ENCODE results near the gene GLRX. TPM values are rescaled to one million over a fixed set of nuclear protein-coding genes. Genes with fewer than 3 reads are reported as not detected.

Gene GLRX
- total RNA-seq, 1 experiment from 2014 or later: 17.9 TPM

GRCh38 chr5:95839658-95840057 lies 17.1 kb upstream of the GLRX start:
- no peak for TF ChIP-seq CTCF (IDR thresholded peaks at IDR 0.05; ENCODE audit: insufficient read depth in 1 of 2, low read depth in 1 of 2, low read length in 1 of 2, severe bottlenecking in 1 of 2, unreplicated experiment in 1 of 2)
- Mint-ChIP-seq H3K27ac (ENCODE audit: unreplicated experiment) (no peak overlapping the region), H3K27me3 (ENCODE audit: insufficient read depth, unreplicated experiment) (no peaks in the 10 kb centered on the region), H3K4me1 (ENCODE audit: low read depth, unreplicated experiment) (peaks cover 5% of the 10 kb centered on the region), H3K4me3 (ENCODE audit: unreplicated experiment) (no peak overlapping the region), H3K36me3 (ENCODE audit: insufficient read depth, unreplicated experiment) (peaks cover 5% of the 10 kb centered on the region), H3K9me3 (ENCODE audit: unreplicated experiment) (no peaks in the 10 kb centered on the region)
- Histone ChIP-seq H3K36me3 (ENCODE audit: control insufficient read depth, insufficient read depth, low read length) (no peaks in the 10 kb centered on the region), H3K4me3 (ENCODE audit: low read depth, low read length) (no peak overlapping the region), H3K4me1 (no peaks in the 10 kb centered on the region), H3K27me3 (replicated peaks; ENCODE audit: control insufficient read depth, insufficient read depth, low read length) (no peaks in the 10 kb centered on the region), H3K9me3 (no peaks in the 10 kb centered on the region)
- ChIA-PET POLR2A (no interaction called here), CTCF (interaction anchor here (0.7 kb wide), 1 partner anchor 487 kb away, joined by 4 read pairs; no protein-coding TSS in a partner anchor)
- intact Hi-C loops (cut with micrococcal nuclease; ENCODE audit: unreplicated experiment): loop anchor here (10.0 kb wide), 1 partner anchor 285 kb away; the partner anchor contains the start of genes ARSK and SKIC3
- no peak for DNase-seq
- no TSS peak for BruUV-seq (replicated peaks)

- H3K4me3 ChIP-seq (ENCODE audit: low read depth, low read length): no peak overlapping the region
- no peak for TF ChIP-seq CTCF (IDR thresholded peaks at IDR 0.05; ENCODE audit: insufficient read depth in 1 of 2, low read depth in 1 of 2, low read length in 1 of 2, severe bottlenecking in 1 of 2, unreplicated experiment in 1 of 2)
- H3K9me3 ChIP-seq: no peaks in the 10 kb centered on the region
- no peaks in the 10 kb centered on the region for H3K4me1 ChIP-seq
- ChIA-PET POLR2A (no interaction called here), CTCF (interaction anchor here (1.2 kb wide), 1 partner anchor 8 kb away, joined by 3 read pairs; no protein-coding TSS in a partner anchor)
- Mint-ChIP-seq H3K36me3 (ENCODE audit: insufficient read depth, unreplicated experiment) (peaks cover 8% of the 10 kb centered on the region), H3K4me1 (ENCODE audit: low read depth, unreplicated experiment) (peaks cover 14% of the 10 kb centered on the region), H3K4me3 (ENCODE audit: unreplicated experiment) (no peak overlapping the region), H3K9me3 (ENCODE audit: unreplicated experiment) (no peaks in the 10 kb centered on the region), H3K27me3 (ENCODE audit: insufficient read depth, unreplicated experiment) (no peaks in the 10 kb centered on the region), H3K27ac (ENCODE audit: unreplicated experiment) (no peak overlapping the region)
- H3K36me3 ChIP-seq (ENCODE audit: control insufficient read depth, insufficient read depth, low read length): no peaks in the 10 kb centered on the region
- no peaks in the 10 kb centered on the region for H3K27me3 ChIP-seq (replicated peaks; ENCODE audit: control insufficient read depth, insufficient read depth, low read length)
- intact Hi-C loops (cut with micrococcal nuclease; ENCODE audit: unreplicated experiment): no loop called here
- BruUV-seq (replicated peaks): no TSS peak
- no peak for DNase-seq
These were observed 16.0 kb upstream of the GLRX start for GRCh38 chr5:95838556-95838955.

GRCh38 chr5:95838001-95838520 lies 15.5 kb upstream of the GLRX start:
- no peaks in the 10 kb centered on the region for H3K9me3 Mint-ChIP-seq (ENCODE audit: unreplicated experiment)
- no peak overlapping the region for H3K4me3 Mint-ChIP-seq (ENCODE audit: unreplicated experiment)
- CTCF ChIA-PET: interaction anchor here (1.2 kb wide), 1 partner anchor 9 kb away, joined by 3 read pairs; no protein-coding TSS in a partner anchor
- no peaks in the 10 kb centered on the region for H3K27me3 ChIP-seq (replicated peaks; ENCODE audit: control insufficient read depth, insufficient read depth, low read length)
- H3K4me1 Mint-ChIP-seq (ENCODE audit: low read depth, unreplicated experiment): peaks cover 18% of the 10 kb centered on the region
- peaks cover 8% of the 10 kb centered on the region for H3K36me3 Mint-ChIP-seq (ENCODE audit: insufficient read depth, unreplicated experiment)
- TF ChIP-seq CTCF (IDR thresholded peaks at IDR 0.05; ENCODE audit: insufficient read depth in 1 of 2, low read depth in 1 of 2, low read length in 1 of 2, severe bottlenecking in 1 of 2, unreplicated experiment in 1 of 2): no peak
- POLR2A ChIA-PET: no interaction called here
- no peaks in the 10 kb centered on the region for H3K27me3 Mint-ChIP-seq (ENCODE audit: insufficient read depth, unreplicated experiment)
- H3K36me3 ChIP-seq (ENCODE audit: control insufficient read depth, insufficient read depth, low read length): no peaks in the 10 kb centered on the region
- no peaks in the 10 kb centered on the region for H3K4me1 ChIP-seq
- no peak for DNase-seq
- no peak overlapping the region for H3K4me3 ChIP-seq (ENCODE audit: low read depth, low read length)
- no peaks in the 10 kb centered on the region for H3K9me3 ChIP-seq
- intact Hi-C loops (cut with micrococcal nuclease; ENCODE audit: unreplicated experiment): no loop called here
- no peak overlapping the region for H3K27ac Mint-ChIP-seq (ENCODE audit: unreplicated experiment)
- no TSS peak for BruUV-seq (replicated peaks)
